HCT116 (cell line): Measurements from ENCODE around the gene MAML1. TPM values are rescaled to one million over a fixed set of nuclear protein-coding genes. Genes with fewer than 3 reads are reported as not detected.

ENCODE experiments used
- ATAC-seq: fragments of 200-7000 bp; cut with Tn5 transposase; 2 replicates; pipeline ENCODE4 v1.9.1; 2020; ENCODE audit warnings: mild to moderate bottlenecking, moderate library complexity
- BruUV-seq: library from RNA; stranded (reverse); fragments of 400-500 nt; replicated peaks from 2 replicates; lab custom pipeline; 2021; lab: Mats Ljungman, UMichigan
- CTCF ChIA-PET: fragments of 300-600 bp; sonication (Branson Sonifier 250); formaldehyde crosslinking; loops from one replicate; lab custom pipeline; 2021; ENCODE audit warnings: antibody characterized with exemption; lab: Charles Lee
- POLR2A ChIA-PET: fragments of 300-600, 350-600 bp; sonication (Branson Sonifier 250); formaldehyde crosslinking; loops from one replicate; lab custom pipeline; 2021; ENCODE audit warnings: antibody characterized with exemption; lab: Charles Lee
- RAD21 ChIA-PET, 2 experiments: fragments of 300-600 bp; sonication (Branson Sonifier 250); formaldehyde crosslinking; loops; one replicate each; lab custom pipeline; 2023; ENCODE audit warnings: low total read pairs in 2 of 2; ENCODE audit not compliant: uncharacterized antibody in 2 of 2, unreplicated experiment in 2 of 2, low non-redundant PET in 1 of 2; lab: Charles Lee
- DNase-seq: peaks from one replicate; pipeline ENCODE4 v3.0.0-alpha.2; 2010; ENCODE audit warnings: low read depth, low spot score
- H2AFZ ChIP-seq: fragments of 200-600 bp; shearing (Covaris generic), sonication (generic); 2 replicates; pipeline ENCODE4 v1.6.1; 2017; ENCODE audit warnings: low read depth, mixed run types, mixed read lengths, antibody characterized with exemption, low read length; ENCODE audit not compliant: poor library complexity, severe bottlenecking
- H3K27ac ChIP-seq: 2 replicates; pipeline ENCODE4 v1.5.1; 2012; ENCODE audit warnings: low read depth, low read length
- H3K27me3 ChIP-seq: fragments of 200-600 bp; sonication (generic); 2 replicates; pipeline ENCODE4 v1.6.1; 2016; ENCODE audit warnings: mixed run types, low read length, mixed read lengths; ENCODE audit not compliant: insufficient read depth
- H3K36me3 ChIP-seq, 2 experiments: fragments of 200-500 bp in 1 of 2; fragments of 200-600 bp in 1 of 2; sonication (Bioruptor generic) in 1 of 2; sonication (generic) in 1 of 2; 2 replicates each; pipeline versions ENCODE4 v1.5.1 to v1.6.1; 2014 to 2016; ENCODE audit warnings: low read length in 2 of 2, inconsistent platforms in 1 of 2, mixed read lengths in 1 of 2, mixed run types in 1 of 2; ENCODE audit not compliant: insufficient read depth in 2 of 2, control insufficient read depth in 1 of 2
- H3K4me1 ChIP-seq, 2 experiments: fragments of 200-600 bp in 1 of 2; sonication (generic) in 1 of 2; 2 replicates each; pipeline versions ENCODE4 v1.5.1 to v1.6.1; 2012 to 2017; ENCODE audit warnings: low read length in 2 of 2, inconsistent platforms in 1 of 2, mild to moderate bottlenecking in 1 of 2, mixed read lengths in 1 of 2, mixed run types in 1 of 2, moderate library complexity in 1 of 2; ENCODE audit not compliant: insufficient read depth in 2 of 2, control insufficient read depth in 1 of 2
- H3K4me2 ChIP-seq: fragments of 200-600 bp; sonication (generic); 2 replicates; pipeline ENCODE4 v1.6.1; 2017; ENCODE audit warnings: mixed run types, low read length, mixed read lengths
- H3K4me3 ChIP-seq, 2 experiments: fragments of 200-600 bp in 1 of 2; sonication (generic) in 1 of 2; replicated peaks in 1 of 2; 2 replicates each; pipeline ENCODE4 v1.5.1; 2011 to 2016; ENCODE audit warnings: low read length in 2 of 2, control low read depth in 1 of 2, low read depth in 1 of 2, mild to moderate bottlenecking in 1 of 2, mixed read lengths in 1 of 2, mixed run types in 1 of 2
- H3K79me2 ChIP-seq: fragments of 200-600 bp; sonication (generic); 2 replicates; pipeline ENCODE4 v1.6.1; 2017; ENCODE audit warnings: mild to moderate bottlenecking, mixed run types, low read length, moderate library complexity, mixed read lengths; ENCODE audit not compliant: insufficient read depth
- H3K9ac ChIP-seq: fragments of 200-600 bp; sonication (generic); 2 replicates; pipeline ENCODE4 v1.6.1; 2016; ENCODE audit warnings: low read length, mixed read lengths
- H3K9me2 ChIP-seq: fragments of 200-600 bp; sonication (generic), shearing (Covaris generic); 2 replicates; pipeline ENCODE4 v1.6.1; 2017; ENCODE audit warnings: mixed run types, mild to moderate bottlenecking, moderate library complexity; ENCODE audit not compliant: insufficient read depth
- H3K9me3 ChIP-seq, 2 experiments: fragments of 200-500 bp in 1 of 2; fragments of 200-600 bp in 1 of 2; sonication (Bioruptor generic) in 1 of 2; sonication (generic) in 1 of 2; 2 replicates each; pipeline ENCODE4 v1.6.1; 2014 to 2017; ENCODE audit warnings: low read length in 2 of 2, mixed read lengths in 2 of 2, inconsistent platforms in 1 of 2, low read depth in 1 of 2, mild to moderate bottlenecking in 1 of 2, mixed run types in 1 of 2, moderate library complexity in 1 of 2; ENCODE audit not compliant: control insufficient read depth in 1 of 2, insufficient read depth in 1 of 2
- H4K20me1 ChIP-seq: fragments of 200-600 bp; sonication (generic), shearing (Covaris generic); 2 replicates; pipeline ENCODE4 v1.6.1; 2017; ENCODE audit warnings: mixed run types, mild to moderate bottlenecking, moderate library complexity; ENCODE audit not compliant: insufficient read depth
- EGR1 ChIP-seq: IDR thresholded peaks from 2 replicates; pipeline ENCODE4 v1.6.1; 2012; ENCODE audit warnings: low read depth
- ELF1 ChIP-seq: IDR thresholded peaks from 2 replicates; pipeline ENCODE4 v1.6.1; 2012; ENCODE audit warnings: low read depth, borderline replicate concordance
- POLR2A ChIP-seq: IDR thresholded peaks from 2 replicates; pipeline ENCODE4 v1.7.0; 2011; ENCODE audit warnings: borderline replicate concordance; ENCODE audit not compliant: insufficient read depth, insufficient read length; ENCODE audit errors: extremely low read depth
- POLR2AphosphoS5 ChIP-seq: IDR thresholded peaks from 2 replicates; pipeline ENCODE4 v1.6.1; 2011; ENCODE audit warnings: mild to moderate bottlenecking, low read depth, low read length, moderate library complexity
- RAD21 ChIP-seq: IDR thresholded peaks from 2 replicates; pipeline ENCODE4 v1.6.1; 2012; ENCODE audit warnings: low read depth, mild to moderate bottlenecking
- SP1 ChIP-seq: IDR thresholded peaks from 2 replicates; pipeline ENCODE4 v1.6.1; 2012; ENCODE audit warnings: low read depth
- YY1 ChIP-seq: IDR thresholded peaks from 2 replicates; pipeline ENCODE4 v1.6.1; 2011; ENCODE audit warnings: low read length, low read depth, moderate library complexity, mild to moderate bottlenecking; ENCODE audit not compliant: insufficient replicate concordance; ENCODE audit errors: extremely low read depth
- ZBTB33 ChIP-seq: IDR thresholded peaks from 2 replicates; pipeline ENCODE4 v1.6.1; 2011; ENCODE audit warnings: mild to moderate bottlenecking, low read length, moderate library complexity; ENCODE audit not compliant: insufficient replicate concordance; ENCODE audit errors: extremely low read depth
- ZFX ChIP-seq: fragments of 450-650 bp; IDR thresholded peaks from 2 replicates; pipeline ENCODE4 v1.6.1; 2017
- ZNF274 ChIP-seq: fragments of 200-500 bp; sonication (Bioruptor generic); IDR thresholded peaks from 2 replicates; pipeline ENCODE4 v1.6.1; 2014; ENCODE audit warnings: mild to moderate bottlenecking, low read depth, low read length, inconsistent platforms
- intact Hi-C: fragments of 100-400 bp; cut with micrococcal nuclease; formaldehyde crosslinking; loops from 2 replicates; pipeline ENCODE4 v1.10.0; 2022
- total RNA-seq: library from RNA; stranded (reverse); gene quantifications from one replicate; pipeline ENCODE4 v1.2.1, GENCODE V29; 2021; ENCODE audit not compliant: unreplicated experiment

MAML1 gene
- total RNA-seq, 1 experiment from 2014 or later = 29.5 TPM

GRCh38 chr5:179816796-179817469 lies 84.3 kb downstream of the MAML1 start:
- TF ChIP-seq ZNF274 (no peak), ZFX (no peak), SP1 (no peak), ZBTB33 (no peak), RAD21 (no peak), ELF1 (no peak), POLR2AphosphoS5 (no peak), EGR1 (no peak), YY1 (no peak), POLR2A (no peak)
- TF ChIP-seq, all 23 proteins: peak for 0
- Histone ChIP-seq H3K9me2 (no peaks in the 10 kb centered on the region), H3K4me3 (no peak overlapping the region), H3K9me3 (no peaks in the 10 kb centered on the region), H3K4me1 (peaks cover 30 to 41% of the 10 kb centered on the region in 2 experiments), H2AFZ (no peak overlapping the region), H3K79me2 (peaks cover 12% of the 10 kb centered on the region), H3K36me3 (peaks cover 19 to 25% of the 10 kb centered on the region in 2 experiments; a peak in 3 of 4 replicates), H3K4me2 (no peak overlapping the region), H4K20me1 (peaks cover 2% of the 10 kb centered on the region; the same call in 1 of the 2 replicates), H3K9ac (no peak overlapping the region), H3K27me3 (no peaks in the 10 kb centered on the region), H3K27ac (peak overlapping the region; percentile 99; the same call in 1 of the 2 replicates)
- RAD21 ChIA-PET = interaction anchor here in 1 of 2 experiments (0.6 kb wide), 1 partner anchor 15 kb away, joined by 3 read pairs; no protein-coding TSS in a partner anchor
- no peak for ATAC-seq
- intact Hi-C loops = no loop called here
- POLR2A ChIA-PET = interaction anchor here (0.7 to 0.9 kb wide), 2 partner anchors 193 to 667 kb away, joined by 3 read pairs; partner anchors contain the start of gene HNRNPH1
- no peak for DNase-seq
- no TSS peak for BruUV-seq
- CTCF ChIA-PET = no interaction called here
